HEK293 (cell line): Measurements from ENCODE around the gene CD83.

Experiments used
- CTCF ChIA-PET: fragments of 350-600 bp; formaldehyde crosslinking; extraction: SDS; loops from one replicate; lab custom pipeline; 2021; ENCODE audit warnings: antibody characterized with exemption; lab: Yijun Ruan, JAX
- POLR2A ChIA-PET: fragments of 300-600 bp; formaldehyde crosslinking; extraction: SDS; loops from one replicate; lab custom pipeline; 2020; ENCODE audit warnings: antibody characterized with exemption, inconsistent platforms; lab: Yijun Ruan, JAX
- H3K27ac ChIP-seq: fragments of 200-500 bp; sonication (Bioruptor generic); 2 replicates; pipeline ENCODE4 v1.5.1; 2014; ENCODE audit warnings: low read depth, low read length, control low read depth, inconsistent platforms; ENCODE audit errors: extremely low read depth
- H3K36me3 ChIP-seq, 2 experiments: fragments of 200-500 bp in 1 of 2; sonication (Bioruptor generic) in 1 of 2; 1 replicate in 1 of 2; 2 replicates in 1 of 2; pipeline ENCODE4 v1.5.1; 2014 to 2017; ENCODE audit warnings: inconsistent platforms in 2 of 2, low read length in 2 of 2; ENCODE audit not compliant: control insufficient read depth in 2 of 2, insufficient read depth in 1 of 2
- H3K4me1 ChIP-seq: fragments of 200-500 bp; sonication (Bioruptor generic); 2 replicates; pipeline ENCODE4 v1.5.1; 2014; ENCODE audit warnings: mild to moderate bottlenecking, low read length, inconsistent platforms; ENCODE audit not compliant: control insufficient read depth, insufficient read depth
- H3K4me3 ChIP-seq: 2 replicates; pipeline ENCODE4 v1.5.1; 2011; ENCODE audit warnings: low read depth, mild to moderate bottlenecking, control low read depth, low read length, moderate library complexity
- H3K9me3 ChIP-seq: fragments of 200-500 bp; sonication (Bioruptor generic); 2 replicates; pipeline ENCODE4 v1.5.1; 2014; ENCODE audit warnings: low read depth, low read length, inconsistent platforms; ENCODE audit not compliant: control insufficient read depth, insufficient read depth
- AEBP2 ChIP-seq: fragments of 450-650 bp; formaldehyde crosslinking; IDR thresholded peaks from 2 replicates; pipeline ENCODE4 v1.5.1; 2016; ENCODE audit warnings: missing biosample characterization, missing genetic modification characterization, borderline replicate concordance
- CTCF ChIP-seq: fragments of 450-650 bp; formaldehyde crosslinking; IDR thresholded peaks from 2 replicates; pipeline ENCODE4 v1.5.1; 2016; ENCODE audit warnings: missing biosample characterization, missing genetic modification characterization
- EGR2 ChIP-seq: fragments of 450-650 bp; formaldehyde crosslinking; IDR thresholded peaks from 2 replicates; pipeline ENCODE4 v1.5.1; 2016; ENCODE audit warnings: low read depth, missing biosample characterization, missing genetic modification characterization
- GLIS2 ChIP-seq: fragments of 450-650 bp; formaldehyde crosslinking; IDR thresholded peaks from 2 replicates; pipeline ENCODE4 v1.5.1; 2016; ENCODE audit warnings: missing biosample characterization, missing genetic modification characterization
- REST ChIP-seq: fragments of 450-650 bp; formaldehyde crosslinking; IDR thresholded peaks from 2 replicates; pipeline ENCODE4 v1.5.1; 2016; ENCODE audit warnings: missing biosample characterization, missing genetic modification characterization
- ZBTB11 ChIP-seq: fragments of 450-650 bp; formaldehyde crosslinking; conservative IDR thresholded peaks from 2 replicates; pipeline ENCODE4 v1.5.1; 2016; ENCODE audit warnings: low read depth, missing biosample characterization, missing genetic modification characterization
- ZFHX2 ChIP-seq: fragments of 450-650 bp; formaldehyde crosslinking; conservative IDR thresholded peaks from 2 replicates; pipeline ENCODE4 v1.5.1; 2016; ENCODE audit warnings: missing biosample characterization, missing genetic modification characterization
- ZNF112 ChIP-seq: fragments of 450-650 bp; formaldehyde crosslinking; IDR thresholded peaks from 2 replicates; pipeline ENCODE4 v1.5.0; 2017; ENCODE audit warnings: missing biosample characterization, missing genetic modification characterization
- ZNF157 ChIP-seq: fragments of 450-650 bp; formaldehyde crosslinking; IDR thresholded peaks from 2 replicates; pipeline ENCODE4 v1.5.1; 2016; ENCODE audit warnings: missing biosample characterization, missing genetic modification characterization
- ZNF169 ChIP-seq: fragments of 450-650 bp; formaldehyde crosslinking; IDR thresholded peaks from 2 replicates; pipeline ENCODE4 v1.5.1; 2016; ENCODE audit warnings: missing biosample characterization, missing genetic modification characterization
- ZNF223 ChIP-seq: fragments of 450-650 bp; formaldehyde crosslinking; IDR thresholded peaks from 2 replicates; pipeline ENCODE4 v1.5.1; 2016; ENCODE audit warnings: missing biosample characterization, missing genetic modification characterization
- ZNF302 ChIP-seq: fragments of 450-650 bp; formaldehyde crosslinking; IDR thresholded peaks from 2 replicates; pipeline ENCODE4 v1.5.1; 2016; ENCODE audit warnings: missing biosample characterization, missing genetic modification characterization, low read depth
- ZNF366 ChIP-seq: fragments of 450-650 bp; formaldehyde crosslinking; conservative IDR thresholded peaks from 2 replicates; pipeline ENCODE4 v1.5.1; 2016; ENCODE audit warnings: missing biosample characterization, missing genetic modification characterization
- ZNF416 ChIP-seq: fragments of 450-650 bp; formaldehyde crosslinking; IDR thresholded peaks from 2 replicates; pipeline ENCODE4 v1.5.1; 2016; ENCODE audit warnings: missing biosample characterization, missing genetic modification characterization
- ZNF48 ChIP-seq: fragments of 450-650 bp; formaldehyde crosslinking; IDR thresholded peaks from 2 replicates; pipeline ENCODE4 v1.5.1; 2016; ENCODE audit warnings: missing biosample characterization, missing genetic modification characterization
- ZNF501 ChIP-seq: fragments of 450-650 bp; formaldehyde crosslinking; IDR thresholded peaks from 2 replicates; pipeline ENCODE4 v1.5.1; 2016; ENCODE audit warnings: missing biosample characterization, missing genetic modification characterization
- ZNF514 ChIP-seq: fragments of 450-650 bp; formaldehyde crosslinking; IDR thresholded peaks from 2 replicates; pipeline ENCODE4 v1.5.1; 2016; ENCODE audit warnings: missing biosample characterization, missing genetic modification characterization
- ZNF521 ChIP-seq: fragments of 450-650 bp; formaldehyde crosslinking; IDR thresholded peaks from 2 replicates; pipeline ENCODE4 v1.5.1; 2017; ENCODE audit warnings: missing biosample characterization, mild to moderate bottlenecking, missing genetic modification characterization
- ZNF596 ChIP-seq: fragments of 450-650 bp; IDR thresholded peaks from 2 replicates; pipeline ENCODE4 v1.5.0; 2018; ENCODE audit warnings: missing biosample characterization, mild to moderate bottlenecking, missing genetic modification characterization, moderate library complexity
- ZNF645 ChIP-seq: fragments of 450-650 bp; formaldehyde crosslinking; IDR thresholded peaks from 2 replicates; pipeline ENCODE4; 2016; ENCODE audit warnings: missing biosample characterization, missing genetic modification characterization
- ZNF664 ChIP-seq: fragments of 450-650 bp; formaldehyde crosslinking; IDR thresholded peaks from 2 replicates; pipeline ENCODE4 v1.5.1; 2016; ENCODE audit warnings: missing biosample characterization, missing genetic modification characterization
- ZNF701 ChIP-seq: fragments of 450-650 bp; formaldehyde crosslinking; IDR thresholded peaks from 2 replicates; pipeline ENCODE4 v1.5.1; 2016; ENCODE audit warnings: missing biosample characterization, missing genetic modification characterization
- ZNF768 ChIP-seq: fragments of 450-650 bp; formaldehyde crosslinking; IDR thresholded peaks from 2 replicates; pipeline ENCODE4 v1.5.1; 2018; ENCODE audit warnings: missing biosample characterization, mild to moderate bottlenecking, missing genetic modification characterization
- ZNF837 ChIP-seq: fragments of 450-650 bp; formaldehyde crosslinking; IDR thresholded peaks from 2 replicates; pipeline ENCODE4 v1.5.1; 2016; ENCODE audit warnings: missing biosample characterization, missing genetic modification characterization

Gene CD83

GRCh38 chr6:14125346-14125745 is 7.8 kb downstream of the CD83 start (continued):
- TF ChIP-seq ZNF768 (tag by site-specific recombination) (no peak), ZNF664 (tag by site-specific recombination) (no peak)

- peaks cover 4% of the 10 kb centered on the region; the same call in 1 of the 2 replicates for H3K4me1 ChIP-seq
- POLR2A ChIA-PET, result no interaction called here
- no peaks in the 10 kb centered on the region for H3K9me3 ChIP-seq
- TF ChIP-seq EGR2 (tag by site-specific recombination) (0 out of 2 replicates have a peak, but pooled peaks have one; percentile 12), ZNF501 (tag by site-specific recombination) (no peak), ZNF48 (tag by site-specific recombination) (no peak), ZFHX2 (peak; percentile 44; the same call in 1 of the 2 replicates), REST (peak; percentile 65), CTCF (tag by site-specific recombination) (no peak), ZBTB11 (tag by site-specific recombination) (no peak)
- TF ChIP-seq, all 188 proteins: peak for 3
- H3K4me3 ChIP-seq, result no peak overlapping the region
- CTCF ChIA-PET, result interaction anchor here (0.6 to 9.9 kb wide), 6 partner anchors 19 to 1366 kb away, joined by 3 to 85 read pairs (median 4); no protein-coding TSS in a partner anchor
- no peak overlapping the region for H3K27ac ChIP-seq
- no peaks in the 10 kb centered on the region for H3K36me3 ChIP-seq
These were observed 8.6 kb downstream of the CD83 start for GRCh38 chr6:14126191-14126590.

DNA sequence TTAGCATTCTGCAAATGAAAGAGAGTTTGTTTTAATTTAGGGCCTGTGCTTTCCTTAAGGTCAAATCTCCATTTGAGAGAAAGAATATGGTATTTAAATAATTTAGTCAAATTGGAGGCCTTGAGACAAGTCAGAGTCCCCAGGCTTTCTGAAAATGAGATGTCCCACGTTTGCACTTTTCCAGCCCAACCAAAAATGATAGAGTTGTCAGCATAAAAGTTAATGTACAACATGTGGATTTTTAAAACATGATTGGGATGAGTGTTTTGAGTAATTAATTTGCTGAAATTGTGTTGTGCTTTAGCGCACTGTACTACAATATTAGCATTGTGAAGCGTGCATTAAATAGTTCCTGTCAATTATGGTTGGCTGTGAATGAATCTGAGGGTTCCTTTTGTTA is 10.0 kb downstream of the CD83 start:
- Histone ChIP-seq H3K36me3 (no peaks in the 10 kb centered on the region), H3K27ac (no peak overlapping the region), H3K4me3 (no peak overlapping the region), H3K9me3 (no peaks in the 10 kb centered on the region), H3K4me1 (peaks cover 4% of the 10 kb centered on the region; the same call in 1 of the 2 replicates)
- ChIA-PET POLR2A (no interaction called here), CTCF (interaction anchor here (0.6 to 9.9 kb wide), 5 partner anchors 9 to 939 kb away, joined by 3 to 85 read pairs (median 5); partner anchors contain the start of gene CD83)
- no peak for TF ChIP-seq ZNF366 (tag by site-specific recombination)
- TF ChIP-seq ZNF596, result no peak
- no peak for TF ChIP-seq ZNF837 (tag by site-specific recombination)
- no peak for TF ChIP-seq ZNF223 (tag by site-specific recombination)
- no peak for TF ChIP-seq ZNF521 (tag by site-specific recombination)
- no peak for TF ChIP-seq ZNF645 (tag by site-specific recombination)
- TF ChIP-seq GLIS2 (tag by site-specific recombination), result no peak
- no peak for TF ChIP-seq AEBP2 (tag by site-specific recombination)
- TF ChIP-seq ZNF302, result no peak
- TF ChIP-seq ZNF514 (tag by site-specific recombination), result no peak
- no peak for TF ChIP-seq ZNF112 (tag by site-specific recombination)
- TF ChIP-seq ZNF416 (tag by site-specific recombination), result no peak
- no peak for TF ChIP-seq ZNF701
- TF ChIP-seq ZNF157, result no peak
- TF ChIP-seq ZNF169, result no peak
